ENCODE measurements around the gene VSIG4. TPM values are rescaled to one million over a fixed set of nuclear protein-coding genes. Genes with fewer than 3 reads are reported as not detected.

VSIG4 gene
- total RNA-seq, 2 experiments from 2014 or later: 0.23 TPM; not detected in 1

DNA sequence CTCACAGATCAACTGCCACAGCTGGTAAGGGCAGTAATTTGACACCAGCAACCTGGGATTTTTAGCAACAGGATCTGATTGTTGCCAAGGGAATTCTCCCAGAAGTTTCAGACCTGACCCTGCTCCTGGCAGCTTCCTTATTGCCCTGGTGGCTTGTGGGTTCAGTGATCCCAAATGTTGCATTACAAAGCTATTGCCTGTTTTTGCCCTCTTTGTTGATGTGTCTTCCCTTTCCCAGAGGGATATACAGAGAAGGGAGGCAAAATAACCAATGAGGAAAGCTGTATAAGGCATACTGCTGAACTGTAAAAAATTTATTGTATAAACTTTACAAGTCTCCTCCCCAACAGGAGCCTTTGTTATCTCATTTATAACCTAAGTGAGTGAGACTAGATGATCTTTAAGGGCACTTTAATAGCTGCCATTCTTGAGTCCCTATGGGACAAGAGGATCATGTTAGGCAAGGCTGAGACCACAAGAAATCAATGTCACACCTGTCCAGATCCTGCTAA lies 22.2 kb downstream of the VSIG4 start:
- CTCF ChIA-PET: interaction anchor here (1.2 to 2.2 kb wide), 4 partner anchors 13 to 92 kb away, joined by 3 to 9 read pairs (median 7); no protein-coding TSS in a partner anchor
- DNase-seq (no peak), ATAC-seq (no peak)
- H3K9me3 Mint-ChIP-seq: no peaks in the 10 kb centered on the region
- no peak overlapping the region for H3K4me3 Mint-ChIP-seq
- TF ChIP-seq, protein P1, sequence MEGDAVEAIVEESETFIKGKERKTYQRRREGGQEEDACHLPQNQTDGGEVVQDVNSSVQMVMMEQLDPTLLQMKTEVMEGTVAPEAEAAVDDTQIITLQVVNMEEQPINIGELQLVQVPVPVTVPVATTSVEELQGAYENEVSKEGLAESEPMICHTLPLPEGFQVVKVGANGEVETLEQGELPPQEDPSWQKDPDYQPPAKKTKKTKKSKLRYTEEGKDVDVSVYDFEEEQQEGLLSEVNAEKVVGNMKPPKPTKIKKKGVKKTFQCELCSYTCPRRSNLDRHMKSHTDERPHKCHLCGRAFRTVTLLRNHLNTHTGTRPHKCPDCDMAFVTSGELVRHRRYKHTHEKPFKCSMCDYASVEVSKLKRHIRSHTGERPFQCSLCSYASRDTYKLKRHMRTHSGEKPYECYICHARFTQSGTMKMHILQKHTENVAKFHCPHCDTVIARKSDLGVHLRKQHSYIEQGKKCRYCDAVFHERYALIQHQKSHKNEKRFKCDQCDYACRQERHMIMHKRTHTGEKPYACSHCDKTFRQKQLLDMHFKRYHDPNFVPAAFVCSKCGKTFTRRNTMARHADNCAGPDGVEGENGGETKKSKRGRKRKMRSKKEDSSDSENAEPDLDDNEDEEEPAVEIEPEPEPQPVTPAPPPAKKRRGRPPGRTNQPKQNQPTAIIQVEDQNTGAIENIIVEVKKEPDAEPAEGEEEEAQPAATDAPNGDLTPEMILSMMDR (IDR thresholded peaks at IDR 0.05): no peak
- no peaks in the 10 kb centered on the region for H3K27me3 Mint-ChIP-seq
- H3K36me3 Mint-ChIP-seq (ENCODE audit: low read depth): no peaks in the 10 kb centered on the region
- H3K27ac Mint-ChIP-seq: peak overlapping the region; percentile 54
- POLR2A ChIA-PET: no interaction called here
- H3K4me1 Mint-ChIP-seq (ENCODE audit: low read depth): peaks cover 74% of the 10 kb centered on the region
- intact Hi-C loops (cut with micrococcal nuclease): no loop called here

DNA sequence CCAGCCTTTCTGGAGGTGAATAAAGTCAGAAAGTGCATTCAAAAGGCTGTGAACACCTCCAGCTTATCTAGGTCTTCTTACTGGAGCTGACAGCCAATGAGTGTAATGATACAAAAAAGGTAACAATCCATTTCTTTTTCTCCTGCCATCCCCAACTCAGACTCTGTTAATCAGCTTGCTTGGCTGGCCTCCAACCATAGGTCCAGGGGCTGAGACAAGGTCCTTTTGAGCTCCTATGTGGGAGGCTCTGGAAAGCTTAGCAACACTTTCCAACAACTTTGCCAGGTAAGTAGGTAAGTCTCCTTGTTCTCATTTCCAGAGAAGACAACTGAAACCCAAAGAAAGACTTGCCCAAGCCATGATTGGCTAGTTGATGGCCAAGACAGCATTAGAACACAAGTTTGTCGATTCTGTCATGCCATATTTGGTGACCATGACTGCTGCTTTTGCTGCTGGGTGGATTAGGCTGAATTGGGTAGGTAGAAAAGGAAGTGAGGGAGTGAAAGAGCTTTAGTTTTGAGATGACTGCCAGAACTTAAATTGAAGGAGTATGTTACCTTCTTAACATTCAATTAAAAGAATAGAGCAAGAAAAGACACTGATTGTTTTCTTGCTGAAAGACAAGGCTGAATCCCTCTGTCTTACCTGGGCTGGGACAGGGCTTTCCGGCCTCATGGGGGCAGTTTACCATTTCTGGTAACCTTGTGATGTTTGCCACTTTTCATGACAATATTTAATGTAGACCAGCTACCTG lies 22.8 kb downstream of the VSIG4 start:
- CTCF ChIA-PET: interaction anchor here (0.8 to 2.2 kb wide), 5 partner anchors 8 to 93 kb away, joined by 3 to 9 read pairs (median 4); no protein-coding TSS in a partner anchor
- no peak overlapping the region for H3K4me3 Mint-ChIP-seq

DNA sequence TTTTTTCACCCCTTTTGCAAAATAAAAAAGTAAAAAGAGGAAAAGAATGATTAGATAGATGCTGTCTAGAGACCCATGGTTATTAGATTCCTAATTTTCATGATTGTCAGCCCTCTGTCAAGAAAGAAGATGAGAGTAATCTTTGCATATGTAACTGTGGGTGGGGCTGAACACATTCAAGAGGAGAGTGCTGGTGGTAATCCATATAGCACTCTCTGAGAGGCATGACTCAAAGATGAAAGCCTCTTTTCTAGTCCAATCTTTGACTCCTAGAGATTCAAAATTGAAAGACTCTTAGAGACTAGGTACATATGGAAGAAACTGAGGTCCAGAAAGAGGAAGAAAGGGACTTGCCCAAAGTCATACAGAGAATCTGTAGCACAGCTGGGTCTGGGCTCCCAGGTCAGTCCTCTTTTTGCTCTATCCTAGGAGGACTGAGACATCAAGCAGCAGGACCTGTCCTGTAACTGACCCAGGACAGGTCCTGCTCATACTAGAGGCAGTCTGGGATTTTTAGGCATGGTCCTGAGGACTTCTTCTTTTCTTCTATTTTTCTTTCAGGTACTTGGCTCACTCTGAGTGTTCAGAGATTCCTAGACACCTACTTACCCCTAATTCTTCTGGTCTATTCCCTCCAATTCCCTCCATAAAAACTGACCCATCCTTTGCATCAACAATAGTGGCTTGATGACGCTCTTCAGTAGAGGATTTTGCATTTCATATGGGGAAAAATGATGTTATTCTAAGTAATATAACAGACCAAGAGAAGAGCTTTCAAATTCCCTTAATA lies 23.8 kb downstream of the VSIG4 start:
- TF ChIP-seq, protein P1 (IDR thresholded peaks at IDR 0.05): no peak
- ChIA-PET CTCF (interaction anchor here (0.8 to 1.4 kb wide), 5 partner anchors 9 to 434 kb away, joined by 3 to 6 read pairs (median 3); no protein-coding TSS in a partner anchor), POLR2A (no interaction called here)
- intact Hi-C loops (cut with micrococcal nuclease): no loop called here
- ATAC-seq (peak; percentile 49), DNase-seq (no peak)
- H3K27me3 Mint-ChIP-seq: no peaks in the 10 kb centered on the region
- H3K4me3 Mint-ChIP-seq: no peak overlapping the region
- no peaks in the 10 kb centered on the region for H3K9me3 Mint-ChIP-seq
- H3K36me3 Mint-ChIP-seq (ENCODE audit: low read depth): peaks cover 2% of the 10 kb centered on the region
- H3K27ac Mint-ChIP-seq: peak overlapping the region; percentile 54
- H3K4me1 Mint-ChIP-seq (ENCODE audit: low read depth): peaks cover 79% of the 10 kb centered on the region

More for the DNA sequence above, 22.8 kb downstream of the VSIG4 start:
- Mint-ChIP-seq H3K9me3 (no peaks in the 10 kb centered on the region), H3K27me3 (no peaks in the 10 kb centered on the region), H3K36me3 (ENCODE audit: low read depth) (no peaks in the 10 kb centered on the region), H3K4me1 (ENCODE audit: low read depth) (peaks cover 80% of the 10 kb centered on the region), H3K27ac (peak overlapping the region; percentile 54)
- no peak for DNase-seq
- POLR2A ChIA-PET: interaction anchor here (0.7 kb wide), 1 partner anchor 981 kb away, joined by 3 read pairs; no protein-coding TSS in a partner anchor
- ATAC-seq: peak; percentile 45
- TF ChIP-seq, protein P1 (IDR thresholded peaks at IDR 0.05): no peak
- intact Hi-C loops (cut with micrococcal nuclease): no loop called here

DNA sequence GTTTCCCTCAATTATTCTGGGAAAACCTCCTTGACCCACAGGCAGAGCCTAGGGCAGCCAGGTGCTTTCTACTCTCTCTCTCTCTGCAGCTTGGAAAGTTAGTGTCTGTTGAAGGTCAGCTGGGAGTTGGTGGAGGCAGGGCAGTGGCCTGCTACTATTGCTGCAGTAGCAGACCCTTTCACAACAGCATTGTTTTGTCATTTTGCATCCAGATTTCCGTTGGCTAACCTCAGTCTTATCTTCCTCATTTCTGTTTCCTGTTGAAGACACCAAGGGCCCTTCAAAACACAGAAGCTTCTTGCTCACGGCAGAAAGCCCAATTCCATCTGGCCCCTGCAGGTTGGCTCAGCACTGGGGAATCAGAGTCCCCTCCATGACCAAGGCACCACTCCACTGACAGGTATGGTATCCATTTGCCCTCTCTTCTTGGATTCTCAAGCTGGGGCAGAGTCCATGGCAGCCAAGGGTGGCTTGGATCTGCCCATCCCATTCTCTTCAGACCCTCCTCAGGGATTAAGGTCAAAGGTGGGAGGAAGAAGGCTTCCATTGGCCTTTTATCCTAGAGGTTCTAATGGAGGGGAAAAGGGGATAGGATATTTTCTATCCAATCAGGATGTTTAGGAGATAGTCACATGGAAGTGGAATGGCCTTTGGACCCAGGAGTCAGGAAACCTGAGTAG lies 24.6 kb downstream of the VSIG4 start:
- ATAC-seq: peak; percentile 17
- intact Hi-C loops (cut with micrococcal nuclease): no loop called here
- H3K4me3 Mint-ChIP-seq: no peak overlapping the region
- no peaks in the 10 kb centered on the region for H3K27me3 Mint-ChIP-seq
- H3K27ac Mint-ChIP-seq: peak overlapping the region; percentile 69
- no peaks in the 10 kb centered on the region for H3K9me3 Mint-ChIP-seq
- peaks cover 2% of the 10 kb centered on the region for H3K36me3 Mint-ChIP-seq (ENCODE audit: low read depth)
- H3K4me1 Mint-ChIP-seq (ENCODE audit: low read depth): peaks cover 75% of the 10 kb centered on the region
- DNase-seq: no peak
- TF ChIP-seq, protein P1 (IDR thresholded peaks at IDR 0.05): no peak
- CTCF ChIA-PET: interaction anchor here (1.4 kb wide), 2 partner anchors 22 to 434 kb away, joined by 3 read pairs; no protein-coding TSS in a partner anchor
- POLR2A ChIA-PET: interaction anchor here (0.5 to 1.3 kb wide), 2 partner anchors 42 to 310 kb away, joined by 3 to 4 read pairs; no protein-coding TSS in a partner anchor

Data from activated CD8-positive, alpha-beta T cell treated with anti-CD3 and anti-CD28 coated beads for 36 hours (primary cell).